NT2/D1 (cell line): ENCODE data around the gene MVP.

Experiments
- YY1 ChIP-seq: IDR thresholded peaks from 2 replicates; pipeline ENCODE4 v1.6.1; 2011; ENCODE audit not compliant: insufficient read length, insufficient read depth
- ZNF274 ChIP-seq: IDR thresholded peaks from 2 replicates; pipeline ENCODE4 v1.6.1; 2011; ENCODE audit warnings: mild to moderate bottlenecking, low read depth, low read length

- TF ChIP-seq ZNF274: no peak
- no peak for TF ChIP-seq YY1
Measured at GRCh38 chr16:29774730-29775129, 45.5 kb upstream of the MVP start.
